ENCODE data around the gene ZNF653.

GRCh38 chr19:11506101-11506555 is 489 bp upstream of the ZNF653 start:
- TF ChIP-seq POLR2A (IDR thresholded peaks at IDR 0.05; ENCODE audit: low read length): no peak
- TF ChIP-seq CBX2 (IDR thresholded peaks at IDR 0.05; ENCODE audit: borderline replicate concordance, low read depth): no peak
- TF ChIP-seq MAX (IDR thresholded peaks at IDR 0.05): no peak
